ENCODE measurements around the gene RAP1GAP2.

- TF ChIP-seq LEF1 (IDR thresholded peaks at IDR 0.05; ENCODE audit: borderline replicate concordance), result no peak
- TF ChIP-seq SUZ12 (IDR thresholded peaks at IDR 0.05), result no peak
- TF ChIP-seq NFRKB (IDR thresholded peaks at IDR 0.05), result no peak
- no peak for TF ChIP-seq ZNF384 (IDR thresholded peaks at IDR 0.05)
- no peak for TF ChIP-seq FOXM1 (IDR thresholded peaks at IDR 0.05; ENCODE audit: borderline replicate concordance)
- TF ChIP-seq SP1 (IDR thresholded peaks at IDR 0.05), result no peak
These were observed 171.3 kb downstream of the RAP1GAP2 start for GRCh38 chr17:2967515-2967914.

All from HEK293T (cell line).